MG63 (cell line): ENCODE data around the gene SNX6. TPM values are rescaled to one million over a fixed set of nuclear protein-coding genes. Genes with fewer than 3 reads are reported as not detected.
"Not testable (repeated sequence)": the region's sequence is repeated elsewhere in the genome, so short reads cannot be mapped to it uniquely, and the experiment has no call there.

Source experiments
- DNase-seq: peaks from one replicate; pipeline ENCODE4 v3.0.0-alpha.2; 2020
- H3K27me3 ChIP-seq: fragments of 250-450 bp; sonication (Bioruptor Pico); 2 replicates; pipeline ENCODE4 v1.5.1; 2020; ENCODE audit warnings: mild to moderate bottlenecking, moderate library complexity
- H3K36me3 ChIP-seq: fragments of 250-450 bp; sonication (Bioruptor Pico); 2 replicates; pipeline ENCODE4 v1.5.1; 2020; ENCODE audit warnings: mild to moderate bottlenecking, moderate library complexity
- H3K4me3 ChIP-seq: fragments of 250-450 bp; sonication (Bioruptor Pico); 2 replicates; pipeline ENCODE4 v1.5.1; 2020; ENCODE audit warnings: mild to moderate bottlenecking, moderate library complexity
- H3K9me3 ChIP-seq: fragments of 250-450 bp; sonication (Bioruptor Pico); 2 replicates; pipeline ENCODE4 v1.5.1; 2020; ENCODE audit warnings: mild to moderate bottlenecking, moderate library complexity
- total RNA-seq: library from RNA; depleted of rRNA; stranded (reverse); fragments of >200 nt; shearing (Covaris generic); gene quantifications from 2 replicates; pipeline ENCODE4 v1.2.3, GENCODE V29; 2014; ENCODE audit warnings: low replicate concordance

The SNX6 gene
- total RNA-seq, 1 experiment from 2014 or later, result 44.5 TPM

DNA sequence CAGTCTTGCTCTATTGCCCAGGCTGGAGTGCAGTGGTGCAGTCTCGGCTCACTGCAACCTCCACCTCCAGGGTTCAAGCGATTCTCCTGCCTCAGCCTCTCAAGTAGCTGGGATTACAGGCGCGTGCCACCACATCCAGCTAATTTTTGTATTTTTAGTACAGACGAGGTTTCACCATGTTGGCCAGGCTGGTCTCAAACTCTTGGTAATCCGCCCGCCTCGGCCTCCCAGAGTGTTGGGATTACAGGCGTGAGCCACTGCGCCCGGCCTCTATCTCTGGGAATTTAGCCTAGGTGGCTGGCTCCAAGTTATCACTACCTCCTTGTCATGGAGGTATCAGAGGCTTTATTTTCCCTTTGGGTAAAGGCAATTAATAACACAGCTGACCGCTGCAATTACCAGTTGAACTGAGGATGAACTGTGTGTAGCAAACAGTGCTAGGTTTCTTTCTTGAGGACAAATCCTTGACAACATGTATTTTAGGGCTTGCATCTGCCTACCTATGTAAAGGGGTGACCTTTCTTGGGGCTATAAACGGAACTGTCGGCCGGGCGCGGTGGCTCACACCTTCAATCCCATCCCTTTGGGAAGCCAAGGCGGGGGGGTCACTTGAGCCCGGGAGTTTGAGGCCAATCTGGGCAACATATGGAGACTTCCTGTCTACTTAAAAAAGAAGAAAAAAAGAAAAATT is 80.5 kb downstream of the SNX6 start:
- DNase-seq, H3K27me3 ChIP-seq, H3K36me3 ChIP-seq, H3K9me3 ChIP-seq, H3K4me3 ChIP-seq: not testable (repeated sequence)

GRCh38 chr14:34548472-34548981 is 81.4 kb downstream of the SNX6 start:
- no peaks in the 10 kb centered on the region for H3K36me3 ChIP-seq
- H3K27me3 ChIP-seq, result no peaks in the 10 kb centered on the region
- no peak for DNase-seq
- no peaks in the 10 kb centered on the region for H3K9me3 ChIP-seq
- H3K4me3 ChIP-seq, result no peak overlapping the region

DNA sequence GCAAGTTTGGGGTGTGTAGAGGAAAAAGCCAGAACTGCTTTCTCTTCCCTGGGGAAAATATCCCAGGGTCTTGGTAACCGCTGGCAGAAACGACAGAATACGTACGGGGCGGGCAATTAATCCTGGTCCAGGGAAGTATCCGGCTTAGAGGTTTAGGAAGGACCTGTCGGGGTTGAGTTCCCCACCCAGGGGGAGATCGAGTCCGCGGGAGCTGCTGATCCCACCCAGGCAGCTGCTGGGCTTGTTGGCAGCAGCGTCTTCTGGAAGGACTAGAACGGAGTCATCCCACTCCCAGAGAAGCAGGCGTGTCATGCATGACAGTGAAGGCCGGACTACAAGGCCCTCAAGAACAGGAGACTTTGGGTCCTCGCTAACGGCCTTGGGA is 82.8 kb downstream of the SNX6 start:
- H3K4me3 ChIP-seq, H3K9me3 ChIP-seq, DNase-seq, H3K27me3 ChIP-seq, H3K36me3 ChIP-seq: not testable (repeated sequence)

DNA sequence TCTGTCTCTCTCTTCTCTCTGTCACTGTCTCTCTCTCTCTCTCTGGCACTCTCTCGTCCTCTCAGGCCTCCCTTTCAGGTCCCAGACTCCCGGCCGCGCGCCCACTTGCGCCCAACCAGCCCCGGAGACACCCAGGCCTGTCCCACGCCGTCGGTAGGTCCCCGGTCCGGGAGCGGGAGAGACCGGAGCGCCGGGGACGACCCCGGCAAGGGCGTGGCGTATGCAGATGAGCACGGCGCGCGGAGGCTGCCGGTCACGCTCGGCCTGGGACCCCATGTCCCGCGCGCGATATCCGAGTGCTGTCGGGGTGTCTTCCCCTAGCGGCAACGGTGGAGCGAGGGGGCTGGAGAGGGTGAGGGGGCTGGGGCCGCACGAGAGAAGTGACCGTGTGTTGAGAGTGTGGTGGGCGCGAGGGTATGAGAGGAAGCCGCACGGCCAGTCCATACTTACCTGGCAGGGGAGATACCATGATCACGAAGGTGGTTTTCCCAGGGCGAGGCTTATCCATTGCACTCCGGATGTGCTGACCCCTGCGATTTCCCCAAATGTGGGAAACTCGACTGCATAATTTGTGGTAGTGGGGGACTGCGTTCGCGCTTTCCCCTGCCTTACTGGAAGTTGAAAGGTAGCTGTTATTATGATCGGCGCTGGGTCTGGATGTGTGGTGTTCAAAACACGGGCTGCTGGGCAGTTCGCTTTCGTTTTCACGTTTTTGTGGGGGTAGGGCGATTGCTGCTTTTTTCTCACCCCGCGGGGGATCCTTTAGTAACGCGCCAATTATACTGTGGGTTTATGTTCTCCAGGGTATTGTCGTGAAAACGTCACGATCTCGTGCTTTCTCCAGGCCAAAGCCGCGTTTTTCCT is 83.4 kb downstream of the SNX6 start:
- not testable (repeated sequence) for DNase-seq, H3K9me3 ChIP-seq

DNA sequence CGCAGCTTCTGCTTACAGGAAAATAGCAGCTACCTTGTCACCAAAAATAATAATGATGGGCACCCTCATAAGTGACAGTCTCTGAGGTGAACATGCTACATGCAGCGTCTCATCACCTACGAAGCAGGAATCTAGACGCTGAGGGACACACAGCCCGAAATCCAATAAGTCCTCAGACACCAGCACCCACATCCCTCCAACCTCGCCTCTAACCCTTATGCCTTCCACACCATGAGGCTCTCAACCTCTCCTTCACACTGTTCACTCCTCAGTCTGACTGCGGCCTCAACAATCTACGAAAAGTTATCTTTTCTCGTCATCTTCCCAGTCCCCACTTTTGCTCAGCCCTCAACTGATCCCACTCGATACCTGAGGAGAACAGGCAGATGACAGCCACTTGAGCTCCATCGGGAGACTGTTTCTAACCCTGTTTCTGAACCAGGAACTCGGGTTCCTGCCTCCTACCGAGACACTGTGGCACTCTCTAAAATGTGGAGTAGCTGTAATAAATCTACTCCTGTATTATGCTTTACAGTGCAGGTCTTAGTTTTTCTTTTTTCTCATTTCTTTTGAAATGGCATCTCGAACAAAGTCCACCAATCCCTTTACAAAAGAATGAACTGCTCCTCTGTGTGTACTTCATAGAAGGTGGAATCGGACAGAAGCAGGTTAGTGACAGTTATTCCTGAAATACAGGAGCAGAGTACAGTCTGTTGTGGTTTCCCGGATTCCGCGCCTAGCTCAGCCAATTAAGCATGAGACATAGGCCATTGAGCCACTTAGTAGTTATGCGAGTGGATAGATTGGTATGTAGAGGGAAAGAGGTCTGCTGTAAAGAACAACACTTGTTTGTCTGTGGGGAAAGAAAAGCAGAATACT is 89.5 kb downstream of the SNX6 start:
- H3K4me3 ChIP-seq, result peak overlapping the region; percentile 85
- DNase-seq, H3K36me3 ChIP-seq, H3K9me3 ChIP-seq, H3K27me3 ChIP-seq: not testable (repeated sequence)

More for the DNA sequence above, 83.4 kb downstream of the SNX6 start:
- not testable (repeated sequence) for H3K27me3 ChIP-seq, H3K36me3 ChIP-seq, H3K4me3 ChIP-seq

- peaks cover 2% of the 10 kb centered on the region; the same call in 1 of the 2 replicates for H3K36me3 ChIP-seq
- peak; percentile 93 for DNase-seq
These were observed 90.4 kb downstream of the SNX6 start, which contains the start of gene EAPP for GRCh38 chr14:34539407-34540180. EAPP (minus strand) TSS chr14:34539701; CDS start chr14:34539628, 73 bp downstream.

GRCh38 chr14:34538871-34539406 is 91.0 kb downstream of the SNX6 start:
- H3K4me3 ChIP-seq, result peak overlapping the region; percentile 85
- no peak for DNase-seq
- no peaks in the 10 kb centered on the region for H3K9me3 ChIP-seq
- H3K27me3 ChIP-seq, result no peaks in the 10 kb centered on the region
- peaks cover 2% of the 10 kb centered on the region; the same call in 1 of the 2 replicates for H3K36me3 ChIP-seq

More at GRCh38 chr14:34539407-34540180, 90.4 kb downstream of the SNX6 start, which contains the start of gene EAPP:
- H3K27me3 ChIP-seq, result no peaks in the 10 kb centered on the region
- H3K4me3 ChIP-seq, result peak within 1 kb of the TSS; percentile 85
- H3K9me3 ChIP-seq, result no peaks in the 10 kb centered on the region

- H3K9me3 ChIP-seq, H3K4me3 ChIP-seq, DNase-seq: not testable (repeated sequence)
These were observed 91.9 kb downstream of the SNX6 start for GRCh38 chr14:34538096-34538495.

DNA sequence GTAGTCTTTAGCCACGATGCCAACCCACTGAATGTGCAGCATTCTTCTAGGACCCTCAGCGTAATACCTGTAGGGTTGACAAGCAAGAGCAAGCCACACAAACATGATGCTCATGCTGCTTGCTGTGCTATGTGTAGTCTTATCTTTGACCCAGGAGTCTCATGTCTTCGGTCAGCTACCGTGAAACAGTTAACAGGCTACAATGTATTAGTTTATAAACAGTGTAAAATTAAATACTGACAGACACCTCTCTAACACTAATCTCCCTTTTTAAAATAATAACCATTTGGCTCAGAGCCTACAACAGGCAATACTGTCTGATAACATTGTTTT is 92.3 kb downstream of the SNX6 start:
- Histone ChIP-seq H3K4me3 (no peak overlapping the region), H3K27me3 (no peaks in the 10 kb centered on the region), H3K36me3 (peaks cover 2% of the 10 kb centered on the region), H3K9me3 (no peaks in the 10 kb centered on the region)
- no peak for DNase-seq

More at GRCh38 chr14:34538096-34538495, 91.9 kb downstream of the SNX6 start:
- H3K36me3 ChIP-seq, H3K27me3 ChIP-seq: not testable (repeated sequence)

- no peak overlapping the region for H3K4me3 ChIP-seq
- DNase-seq, result no peak
These were observed 92.8 kb downstream of the SNX6 start for GRCh38 chr14:34536951-34537676.

GRCh38 chr14:34527591-34527990 is 102.4 kb downstream of the SNX6 start:
- H3K4me3 ChIP-seq, result no peak overlapping the region
- H3K9me3 ChIP-seq, result no peaks in the 10 kb centered on the region
- H3K27me3 ChIP-seq, result no peaks in the 10 kb centered on the region
- peaks cover 9% of the 10 kb centered on the region for H3K36me3 ChIP-seq
- no peak for DNase-seq

More at GRCh38 chr14:34536951-34537676, 92.8 kb downstream of the SNX6 start:
- H3K27me3 ChIP-seq, result no peaks in the 10 kb centered on the region
- no peaks in the 10 kb centered on the region for H3K9me3 ChIP-seq
- peaks cover 2% of the 10 kb centered on the region for H3K36me3 ChIP-seq

GRCh38 chr14:34524216-34524615 is 105.7 kb downstream of the SNX6 start:
- H3K36me3 ChIP-seq, H3K4me3 ChIP-seq, H3K27me3 ChIP-seq: not testable (repeated sequence)

GRCh38 chr14:34522496-34522895 is 107.5 kb downstream of the SNX6 start:
- Histone ChIP-seq H3K9me3 (no peaks in the 10 kb centered on the region), H3K27me3 (no peaks in the 10 kb centered on the region), H3K4me3 (no peak overlapping the region), H3K36me3 (peaks cover 6% of the 10 kb centered on the region)
- DNase-seq, result no peak

More at GRCh38 chr14:34524216-34524615, 105.7 kb downstream of the SNX6 start:
- not testable (repeated sequence) for DNase-seq, H3K9me3 ChIP-seq

DNA sequence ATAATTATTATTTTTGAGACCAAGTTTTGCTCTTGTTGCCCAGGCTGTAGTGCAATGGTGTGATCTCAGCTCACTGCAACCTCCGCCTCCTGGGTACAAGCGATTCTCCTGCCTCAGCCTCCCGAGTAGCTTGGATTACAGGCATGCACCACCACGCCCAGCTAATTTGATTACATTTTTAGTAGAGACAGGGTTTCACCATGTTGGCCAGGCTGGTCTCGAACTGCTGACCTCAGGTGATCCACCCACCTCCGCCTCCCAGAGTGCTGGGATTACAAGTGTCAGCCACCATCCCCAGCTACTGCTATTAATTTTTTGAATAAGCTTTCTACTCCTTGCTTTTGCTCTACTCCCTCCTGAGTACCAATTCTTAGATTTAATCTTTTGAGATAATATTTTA is 108.9 kb downstream of the SNX6 start:
- H3K27me3 ChIP-seq, H3K9me3 ChIP-seq, DNase-seq, H3K4me3 ChIP-seq, H3K36me3 ChIP-seq: not testable (repeated sequence)

DNA sequence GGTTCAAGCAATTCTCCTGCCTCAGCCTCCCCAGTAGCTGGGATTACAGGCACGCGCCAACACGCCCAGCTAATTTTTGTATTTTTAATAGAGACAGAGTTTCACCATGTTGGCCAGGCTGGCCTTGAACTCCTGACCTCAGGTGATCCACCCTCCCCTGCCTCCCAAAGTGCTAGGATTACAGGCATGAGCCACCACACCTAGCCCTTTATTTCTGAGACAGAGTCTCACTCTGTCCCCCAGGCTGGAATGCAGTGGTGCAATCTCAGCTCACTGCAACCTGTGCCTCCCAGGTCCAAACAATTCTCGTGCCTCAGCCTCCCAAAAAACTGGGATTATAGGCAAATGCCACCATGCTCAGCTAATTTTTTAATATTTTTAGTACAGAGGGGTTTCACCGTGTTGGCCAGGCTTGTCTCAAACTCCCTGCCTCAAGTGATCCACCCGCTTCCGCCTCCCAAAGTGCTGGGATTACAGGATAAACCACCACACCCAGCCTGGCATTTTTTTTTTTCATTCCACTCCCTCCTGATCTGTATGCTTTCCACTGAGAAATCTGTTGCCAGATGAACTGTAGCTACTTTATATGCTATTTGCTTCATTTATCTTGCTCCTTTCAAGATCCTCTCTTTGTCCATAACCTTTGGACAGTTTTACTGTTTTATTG is 109.5 kb downstream of the SNX6 start:
- H3K27me3 ChIP-seq, H3K36me3 ChIP-seq, H3K4me3 ChIP-seq, H3K9me3 ChIP-seq, DNase-seq: not testable (repeated sequence)
